Pancreas (tissue), 10 donors: ENCODE results near the gene COL4A1. TPM values are rescaled to one million over a fixed set of nuclear protein-coding genes. Genes with fewer than 3 reads are reported as not detected.

Experiments used
- ATAC-seq, 4 donors: fragments of 200-7000 bp; cut with Tn5 transposase; one replicate each; pipeline versions ENCODE4 v1.8.0 to v1.9.1; 2020; ENCODE audit warnings: mild to moderate bottlenecking in 4 of 4, moderate library complexity in 4 of 4
- DNase-seq, 6 donors: peaks; one replicate each; pipeline ENCODE4 v3.0.0-alpha.2; 2020
- FAIRE-seq: peaks from 2 replicates; lab custom pipeline; 2012; peaks lifted over from hg19 to GRCh38; lab: Jason Lieb, UNC
- H3K27ac ChIP-seq, 4 donors: fragments of 200-600 bp; sonication (generic); 1 replicate in 3 of 4; 2 replicates in 1 of 4; pipeline versions ENCODE4 v1.5.0 to v1.8.0; 2020
- H3K27me3 ChIP-seq, 4 donors: fragments of 200-600 bp; one replicate each; pipeline ENCODE4 v1.8.0; 2021
- H3K36me3 ChIP-seq, 3 donors: fragments of 200-600 bp; sonication (generic) in 1 of 3; one replicate each; pipeline versions ENCODE4 v1.5.0 to v1.8.0; 2020 to 2021
- H3K4me1 ChIP-seq, 3 donors: fragments of 200-600 bp; one replicate each; pipeline ENCODE4 v1.8.0; 2021
- H3K4me3 ChIP-seq, 4 donors: fragments of 200-600 bp; sonication (generic) in 2 of 4; one replicate each; pipeline versions ENCODE4 v1.5.0 to v1.8.0; 2020 to 2021
- H3K9me3 ChIP-seq, 4 donors: fragments of 200-600 bp; one replicate each; pipeline ENCODE4 v1.8.0; 2021
- WGBS, 2 donors: extraction: QIAGEN DNeasy Blood & Tissue Kit; methylation state at CpG; one replicate each; pipeline ENCODE4 v1.1.7; 2013; 5-methylcytosine and 5-hydroxymethylcytosine counted together
- intact Hi-C, 3 donors: fragments of 100-400 bp; cut with DNase I; formaldehyde crosslinking; loops; one replicate each; pipeline versions ENCODE4 v1.11.1 to v1.14.2; 2022
- polyA plus RNA-seq, 2 donors: library from polyadenylated mRNA; stranded (reverse); fragments of 200-250 nt; gene quantifications; one replicate each; pipeline ENCODE4 v1.2.3, GENCODE V29; 2013
- total RNA-seq, 6 donors: library from RNA; stranded (reverse); fragmentation: NEBNext Ultra II Directional in 4 of 6; extraction: Animal tissue kit (Norgen Biotek cat#: 25700) in 4 of 6; gene quantifications; one replicate each; pipeline versions ENCODE4 v1.2.1 to v1.2.4, GENCODE V29; 2021 to 2023
- TF ChIP-seq, protein P1 (sequence below), 4 donors: fragments of 200-600 bp; sonication (generic) in 3 of 4; IDR thresholded peaks; one replicate each; pipeline versions ENCODE4 v1.5.0 to v1.8.0; 2021; ENCODE audit warnings: antibody characterized with exemption in 4 of 4
- donor health status: healthy with polysubstance abuse.
- donor health status: DM: no; HTN: no; CAD: no; lungs with moderate emphysema.
- donor health status: DM: no; HTN: no; CAD: no.
- donor health status: control.
- donor health status: control.
- donor health status: Bipolar disorder and iron deficiency.
- donor health status: DM: yes; HTN: yes; CAD: no.
- donor health status: DM: no; HTN: no; CAD: no.
- donor health status: DM: no; HTN: no; CAD: no.
- donor health status: DM: yes; HTN: yes; CAD: no.

Gene COL4A1
- total and polyA plus RNA-seq, 8 donors, result 20.7 to 167 (median 35.6) TPM

DNA sequence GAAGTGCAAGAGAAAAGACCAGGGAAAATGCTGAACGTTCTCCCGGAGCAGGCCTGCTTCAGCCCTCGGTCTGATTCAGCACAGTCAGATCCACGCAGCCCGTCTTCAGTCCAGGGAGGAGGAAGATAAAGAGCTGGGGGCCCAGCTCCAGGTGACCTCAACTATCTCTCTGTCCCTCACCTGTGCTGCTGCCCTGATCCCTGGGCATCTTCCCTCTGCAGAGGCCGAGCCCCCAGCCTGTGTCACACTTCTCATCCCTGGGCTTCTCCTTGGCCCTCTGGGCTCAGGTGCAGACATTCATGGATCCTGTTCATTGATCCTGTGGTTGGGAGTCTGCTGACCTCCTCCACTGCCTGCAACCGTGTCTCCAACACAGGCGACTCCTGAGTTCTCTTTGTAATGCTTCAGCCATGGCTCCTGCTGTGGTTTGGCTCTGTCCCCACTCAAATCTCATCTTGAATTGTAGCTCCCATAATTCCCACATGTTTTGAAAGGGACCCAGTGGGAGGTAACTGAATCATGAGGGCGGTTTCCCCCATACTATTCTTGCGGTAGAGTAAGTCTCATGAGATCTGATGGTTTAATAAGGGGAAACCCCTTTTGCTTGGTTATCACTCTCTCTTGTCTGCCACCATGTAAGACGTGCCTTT is 28.0 kb upstream of the COL4A1 start:
- no peaks in the 10 kb centered on the region for H3K9me3 ChIP-seq
- no peak overlapping the region for H3K4me3 ChIP-seq
- TF ChIP-seq, protein P1, sequence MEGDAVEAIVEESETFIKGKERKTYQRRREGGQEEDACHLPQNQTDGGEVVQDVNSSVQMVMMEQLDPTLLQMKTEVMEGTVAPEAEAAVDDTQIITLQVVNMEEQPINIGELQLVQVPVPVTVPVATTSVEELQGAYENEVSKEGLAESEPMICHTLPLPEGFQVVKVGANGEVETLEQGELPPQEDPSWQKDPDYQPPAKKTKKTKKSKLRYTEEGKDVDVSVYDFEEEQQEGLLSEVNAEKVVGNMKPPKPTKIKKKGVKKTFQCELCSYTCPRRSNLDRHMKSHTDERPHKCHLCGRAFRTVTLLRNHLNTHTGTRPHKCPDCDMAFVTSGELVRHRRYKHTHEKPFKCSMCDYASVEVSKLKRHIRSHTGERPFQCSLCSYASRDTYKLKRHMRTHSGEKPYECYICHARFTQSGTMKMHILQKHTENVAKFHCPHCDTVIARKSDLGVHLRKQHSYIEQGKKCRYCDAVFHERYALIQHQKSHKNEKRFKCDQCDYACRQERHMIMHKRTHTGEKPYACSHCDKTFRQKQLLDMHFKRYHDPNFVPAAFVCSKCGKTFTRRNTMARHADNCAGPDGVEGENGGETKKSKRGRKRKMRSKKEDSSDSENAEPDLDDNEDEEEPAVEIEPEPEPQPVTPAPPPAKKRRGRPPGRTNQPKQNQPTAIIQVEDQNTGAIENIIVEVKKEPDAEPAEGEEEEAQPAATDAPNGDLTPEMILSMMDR (IDR thresholded peaks at IDR 0.05), result no peak
- H3K4me1 ChIP-seq, result no peaks in the 10 kb centered on the region
- no peaks in the 10 kb centered on the region for H3K27me3 ChIP-seq
- H3K27ac ChIP-seq, result no peak overlapping the region
- H3K36me3 ChIP-seq, result no peaks in the 10 kb centered on the region
- DNase-seq, result no peak
- intact Hi-C loops, result no loop called here
- FAIRE-seq, result no peak
- WGBS, 2 donors, result 79 to 84% methylated on average over 11 of the region's 11 CpGs
- no peak for ATAC-seq

DNA sequence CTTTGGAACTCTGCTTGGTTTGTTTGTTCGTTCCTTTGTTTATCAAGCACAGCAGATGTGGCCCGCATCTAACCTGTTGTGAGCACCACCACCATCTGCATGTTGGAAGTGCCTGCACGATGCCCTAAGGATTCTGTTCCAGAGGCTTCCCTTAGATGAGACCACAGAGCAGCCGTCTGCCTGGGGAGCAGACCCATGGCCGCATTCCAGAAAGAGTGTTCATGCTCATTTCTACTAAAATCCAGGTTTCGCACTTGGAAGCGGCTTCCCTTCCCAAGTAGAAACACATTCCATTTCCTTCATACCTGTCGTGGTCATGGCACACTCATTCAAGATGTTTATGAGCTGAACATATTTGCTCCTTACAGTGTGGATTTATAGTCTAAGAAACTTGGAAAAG is 27.3 kb upstream of the COL4A1 start:
- TF ChIP-seq, protein P1 (IDR thresholded peaks at IDR 0.05), result no peak
- no peaks in the 10 kb centered on the region for H3K36me3 ChIP-seq
- no peaks in the 10 kb centered on the region for H3K9me3 ChIP-seq
- H3K27me3 ChIP-seq, result no peaks in the 10 kb centered on the region
- DNase-seq (no peak), ATAC-seq (no peak), FAIRE-seq (no peak)
- no peak overlapping the region for H3K27ac ChIP-seq
- H3K4me3 ChIP-seq, result no peak overlapping the region
- 80 to 83% methylated on average over 8 of the region's 8 CpGs for WGBS, 2 donors
- H3K4me1 ChIP-seq, result no peaks in the 10 kb centered on the region
- intact Hi-C loops, result no loop called here

DNA sequence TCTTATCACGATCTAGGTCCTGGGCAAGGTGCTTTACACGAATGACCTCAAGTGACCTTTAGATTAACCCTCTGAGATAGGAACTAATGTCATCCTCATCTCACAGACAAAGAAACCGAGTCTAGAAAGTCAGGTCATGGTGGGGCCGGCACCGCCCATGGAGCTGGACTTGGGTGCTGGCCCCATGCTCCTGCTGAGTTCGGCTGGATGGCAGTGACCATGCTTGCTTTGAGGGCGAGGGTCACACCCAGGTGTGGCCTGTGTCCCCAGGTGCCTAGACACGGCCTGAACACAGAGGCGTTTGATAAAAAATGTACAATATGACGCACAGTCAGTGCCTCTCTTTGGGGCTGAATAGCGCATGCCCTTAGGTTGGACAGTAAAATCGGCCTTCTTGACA is 26.9 kb upstream of the COL4A1 start:
- intact Hi-C loops, result no loop called here
- DNase-seq (no peak), FAIRE-seq (no peak), ATAC-seq (no peak)
- Histone ChIP-seq H3K27ac (no peak overlapping the region), H3K4me1 (no peaks in the 10 kb centered on the region), H3K9me3 (no peaks in the 10 kb centered on the region), H3K4me3 (no peak overlapping the region), H3K27me3 (no peaks in the 10 kb centered on the region), H3K36me3 (no peaks in the 10 kb centered on the region)
- TF ChIP-seq, protein P1 (IDR thresholded peaks at IDR 0.05), result no peak
- WGBS, 2 donors, result 69 to 83% methylated on average over 12 of the region's 12 CpGs

DNA sequence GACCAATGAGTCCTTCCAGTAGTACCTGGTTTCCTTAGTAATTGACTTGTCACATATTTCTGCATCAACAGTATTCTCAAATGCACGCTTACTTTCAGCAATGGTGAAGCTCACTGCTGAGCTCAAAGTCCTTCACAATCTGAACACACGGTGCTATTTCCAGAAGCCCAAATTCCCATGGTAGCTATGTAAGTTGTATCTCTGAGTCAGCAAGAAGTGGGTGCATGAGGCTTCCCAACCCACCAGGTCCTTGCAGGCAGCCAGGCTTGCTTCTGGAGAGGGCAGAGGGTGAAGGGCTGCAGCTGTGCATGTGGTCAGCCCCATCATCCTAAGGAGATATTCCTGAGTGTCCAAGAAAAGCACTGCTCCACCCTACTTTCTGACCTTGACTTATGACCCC is 25.8 kb upstream of the COL4A1 start:
- 63 to 74% methylated on average over 2 of the region's 2 CpGs for WGBS, 2 donors
- intact Hi-C loops, result no loop called here
- Histone ChIP-seq H3K9me3 (no peaks in the 10 kb centered on the region), H3K36me3 (no peaks in the 10 kb centered on the region), H3K27ac (no peak overlapping the region), H3K27me3 (no peaks in the 10 kb centered on the region), H3K4me3 (no peak overlapping the region), H3K4me1 (no peaks in the 10 kb centered on the region)
- TF ChIP-seq, protein P1 (IDR thresholded peaks at IDR 0.05), result no peak
- DNase-seq (no peak), FAIRE-seq (no peak), ATAC-seq (no peak)

DNA sequence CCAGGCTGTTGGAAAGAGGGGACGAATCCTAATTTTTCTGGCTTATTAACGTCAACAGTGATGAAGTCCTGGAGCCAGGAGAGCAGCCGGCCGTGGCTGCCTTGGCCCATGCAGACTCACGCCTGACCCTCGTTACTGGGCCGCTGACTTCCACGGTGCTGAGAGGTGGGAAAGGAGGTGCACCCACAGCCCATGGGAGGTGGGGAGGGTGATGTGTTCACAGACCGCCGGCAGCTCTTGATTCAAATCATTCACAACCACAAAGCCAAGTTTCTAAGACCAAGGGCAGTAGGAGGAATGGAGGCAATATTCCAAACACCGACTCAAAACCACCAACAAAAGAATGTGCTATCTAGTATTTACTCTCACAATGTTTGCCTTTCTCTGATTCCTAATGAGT is 24.4 kb upstream of the COL4A1 start:
- H3K27ac ChIP-seq, result no peak overlapping the region
- no peak for FAIRE-seq
- no peaks in the 10 kb centered on the region for H3K9me3 ChIP-seq
- no peaks in the 10 kb centered on the region for H3K4me1 ChIP-seq
- H3K27me3 ChIP-seq, result no peaks in the 10 kb centered on the region
- peak in 1 of 4 donors; percentile 48 for ATAC-seq
- TF ChIP-seq, protein P1 (IDR thresholded peaks at IDR 0.05), result no peak
- intact Hi-C loops, result no loop called here
- H3K36me3 ChIP-seq, result no peaks in the 10 kb centered on the region
- no peak overlapping the region for H3K4me3 ChIP-seq
- 50 to 56% methylated on average over 11 of the region's 11 CpGs for WGBS, 2 donors
- no peak for DNase-seq
